ENCODE measurements around the gene ARHGAP1.

- TF ChIP-seq YY1 (IDR thresholded peaks at IDR 0.05; ENCODE audit: low read depth) (no peak), TEAD4 (IDR thresholded peaks at IDR 0.05) (no peak), MAX (IDR thresholded peaks at IDR 0.05) (no peak), TCF12 (IDR thresholded peaks at IDR 0.05; ENCODE audit: low read depth) (no peak), REST (IDR thresholded peaks at IDR 0.05; ENCODE audit: low read depth) (no peak), CREB1 (IDR thresholded peaks at IDR 0.05; ENCODE audit: low read depth) (no peak), TAF1 (IDR thresholded peaks at IDR 0.05; ENCODE audit: low read depth) (no peak), ZBTB7A (IDR thresholded peaks at IDR 0.05; ENCODE audit: low read depth) (no peak), RAD21 (IDR thresholded peaks at IDR 0.05; ENCODE audit: low read depth) (no peak)
These were observed 66.9 kb downstream of the ARHGAP1 start for GRCh38 chr11:46633291-46634217.
